ENCODE results near the gene LRMDA.

Gene LRMDA

GRCh38 chr10:75972491-75973276, 541.3 kb downstream of the LRMDA start (continued):
- TF ChIP-seq, protein P1, sequence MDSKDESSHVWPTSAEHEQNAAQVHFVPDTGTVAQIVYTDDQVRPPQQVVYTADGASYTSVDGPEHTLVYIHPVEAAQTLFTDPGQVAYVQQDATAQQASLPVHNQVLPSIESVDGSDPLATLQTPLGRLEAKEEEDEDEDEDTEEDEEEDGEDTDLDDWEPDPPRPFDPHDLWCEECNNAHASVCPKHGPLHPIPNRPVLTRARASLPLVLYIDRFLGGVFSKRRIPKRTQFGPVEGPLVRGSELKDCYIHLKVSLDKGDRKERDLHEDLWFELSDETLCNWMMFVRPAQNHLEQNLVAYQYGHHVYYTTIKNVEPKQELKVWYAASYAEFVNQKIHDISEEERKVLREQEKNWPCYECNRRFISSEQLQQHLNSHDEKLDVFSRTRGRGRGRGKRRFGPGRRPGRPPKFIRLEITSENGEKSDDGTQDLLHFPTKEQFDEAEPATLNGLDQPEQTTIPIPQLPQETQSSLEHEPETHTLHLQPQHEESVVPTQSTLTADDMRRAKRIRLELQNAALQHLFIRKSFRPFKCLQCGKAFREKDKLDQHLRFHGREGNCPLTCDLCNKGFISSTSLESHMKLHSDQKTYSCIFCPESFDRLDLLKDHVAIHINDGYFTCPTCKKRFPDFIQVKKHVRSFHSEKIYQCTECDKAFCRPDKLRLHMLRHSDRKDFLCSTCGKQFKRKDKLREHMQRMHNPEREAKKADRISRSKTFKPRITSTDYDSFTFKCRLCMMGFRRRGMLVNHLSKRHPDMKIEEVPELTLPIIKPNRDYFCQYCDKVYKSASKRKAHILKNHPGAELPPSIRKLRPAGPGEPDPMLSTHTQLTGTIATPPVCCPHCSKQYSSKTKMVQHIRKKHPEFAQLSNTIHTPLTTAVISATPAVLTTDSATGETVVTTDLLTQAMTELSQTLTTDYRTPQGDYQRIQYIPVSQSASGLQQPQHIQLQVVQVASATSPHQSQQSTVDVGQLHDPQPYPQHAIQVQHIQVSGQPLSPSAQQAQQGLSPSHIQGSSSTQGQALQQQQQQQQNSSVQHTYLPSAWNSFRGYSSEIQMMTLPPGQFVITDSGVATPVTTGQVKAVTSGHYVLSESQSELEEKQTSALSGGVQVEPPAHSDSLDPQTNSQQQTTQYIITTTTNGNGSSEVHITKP (tag by site-specific recombination; IDR thresholded peaks at IDR 0.05): peak; percentile 8; the same call in 1 of the 2 replicates
- TF ChIP-seq ZNF660 (tag by site-specific recombination; IDR thresholded peaks at IDR 0.05) (0 out of 2 replicates have a peak, but pooled peaks have one; percentile 24), BCL11A (tag by site-specific recombination; IDR thresholded peaks at IDR 0.05; ENCODE audit: low read depth) (no peak), ZNF169 (tag by site-specific recombination; IDR thresholded peaks at IDR 0.05) (peak; percentile 94), ZNF394 (tag by site-specific recombination; IDR thresholded peaks at IDR 0.05; ENCODE audit: borderline replicate concordance) (peak; percentile 67; the same call in 1 of the 2 replicates), ZNF707 (tag by site-specific recombination; IDR thresholded peaks at IDR 0.05) (no peak)

- peaks cover 4% of the 10 kb centered on the region; the same call in 1 of the 2 replicates for H3K4me1 ChIP-seq (ENCODE audit: control insufficient read depth, insufficient read depth, low read length)
- no peak overlapping the region for H3K27ac ChIP-seq (ENCODE audit: extremely low read depth, low read depth, low read length)
- no peak overlapping the region for H3K4me3 ChIP-seq (ENCODE audit: low read depth, low read length)
- no peaks in the 10 kb centered on the region for H3K9me3 ChIP-seq (ENCODE audit: control insufficient read depth, insufficient read depth, low read depth, low read length)
- no peaks in the 10 kb centered on the region for H3K36me3 ChIP-seq (ENCODE audit: control insufficient read depth in 2 of 2, insufficient read depth in 1 of 2, low read length in 2 of 2)
- TF ChIP-seq ZNF23 (tag by site-specific recombination; IDR thresholded peaks at IDR 0.05; ENCODE audit: borderline replicate concordance): no peak
- TF ChIP-seq ZBTB11 (tag by site-specific recombination; conservative IDR thresholded peaks at IDR 0.05; ENCODE audit: low read depth): no peak
- TF ChIP-seq RBAK (tag by site-specific recombination; IDR thresholded peaks at IDR 0.05): no peak
- TF ChIP-seq ZFP3 (tag by site-specific recombination; IDR thresholded peaks at IDR 0.05; ENCODE audit: low read depth): no peak
- no peak for TF ChIP-seq ZNF514 (tag by site-specific recombination; IDR thresholded peaks at IDR 0.05)
- no peak for TF ChIP-seq TCF7L2 (IDR thresholded peaks at IDR 0.05; ENCODE audit: borderline replicate concordance, low read depth, low read length)
- no peak for TF ChIP-seq SCRT1 (tag by site-specific recombination; IDR thresholded peaks at IDR 0.05; ENCODE audit: borderline replicate concordance)
- no peak for TF ChIP-seq OVOL3 (tag by site-specific recombination; IDR thresholded peaks at IDR 0.05)
- no peak for TF ChIP-seq PBX3 (CRISPR knock-in tag; IDR thresholded peaks at IDR 0.05)
- TF ChIP-seq KLF7 (tag by site-specific recombination; IDR thresholded peaks at IDR 0.05; ENCODE audit: borderline replicate concordance): no peak
- no peak for TF ChIP-seq ZNF558 (tag by site-specific recombination; IDR thresholded peaks at IDR 0.05)
- TF ChIP-seq ZNF544 (tag by site-specific recombination; IDR thresholded peaks at IDR 0.05): no peak
- no peak for TF ChIP-seq ZNF707 (tag by site-specific recombination; IDR thresholded peaks at IDR 0.05)
- POLR2A ChIA-PET: no interaction called here
- CTCF ChIA-PET: no interaction called here
These were observed 542.7 kb downstream of the LRMDA start for GRCh38 chr10:75974080-75974479.
